SW 1271 (cell line): ENCODE results near the gene MAP3K13.

Source experiments
- DNase-seq, 2 experiments: peaks; one replicate each; lab custom pipeline; 2025; lab: John Stamatoyannopoulos, UW

MAP3K13 gene

GRCh38 chr3:185507883-185508282 is 144.9 kb downstream of the MAP3K13 start:
- no peak for DNase-seq

GRCh38 chr3:185508335-185508991 is 145.5 kb downstream of the MAP3K13 start:
- no peak for DNase-seq

DNA sequence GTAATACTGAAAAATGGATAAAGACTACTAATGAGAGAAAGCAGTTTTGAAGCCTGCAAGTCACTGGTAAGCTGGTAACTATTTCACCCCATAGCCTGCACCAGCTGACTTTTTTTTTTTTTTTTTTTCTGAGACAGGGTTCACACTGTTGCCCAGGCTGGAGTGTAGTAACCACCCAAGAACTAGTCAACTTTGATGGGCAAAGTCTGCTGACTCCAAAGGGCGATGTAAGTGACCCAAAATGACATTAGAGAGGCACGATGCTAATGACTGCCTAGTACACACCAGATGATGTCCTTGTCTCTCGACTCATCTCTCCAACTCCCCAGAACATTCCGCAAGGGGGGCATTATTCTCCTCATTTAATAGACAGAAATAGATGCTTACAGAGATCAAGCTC is 148.8 kb downstream of the MAP3K13 start:
- no peak for DNase-seq

DNA sequence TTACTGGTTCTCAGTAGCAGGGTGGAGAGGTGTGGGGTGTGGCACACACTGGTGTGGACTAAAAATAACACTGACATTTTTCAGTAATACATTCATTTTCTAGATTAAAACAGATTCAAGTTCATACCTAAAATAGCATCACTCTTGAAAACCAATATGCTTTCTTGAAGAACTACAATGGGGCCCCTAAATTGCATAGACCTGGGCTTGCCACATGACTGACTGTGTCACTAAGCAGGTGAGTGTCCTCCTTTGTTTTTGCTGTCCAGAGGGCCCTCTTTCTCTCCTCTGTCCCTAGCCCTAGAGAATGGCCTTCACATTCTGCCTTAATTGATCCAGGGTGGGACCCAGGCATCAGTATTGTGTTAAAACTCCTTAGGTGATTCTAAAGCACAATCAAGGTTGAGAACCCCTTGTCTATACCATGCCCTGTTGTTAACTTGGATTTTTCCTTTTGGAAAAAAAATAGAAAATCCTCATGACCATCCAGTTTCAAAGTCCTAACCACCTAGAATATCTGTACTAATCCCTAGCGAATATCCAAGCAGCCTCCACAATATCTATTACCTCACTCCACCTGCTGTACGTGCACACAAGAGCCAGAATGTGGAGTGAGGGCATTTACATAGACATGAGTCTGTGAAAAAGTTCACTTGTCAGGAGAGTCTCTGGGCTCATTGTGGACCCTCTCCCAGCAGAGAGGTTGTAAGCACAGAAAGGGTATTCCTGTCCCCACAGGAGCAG is 154.6 kb downstream of the MAP3K13 start:
- no peak for DNase-seq

DNA sequence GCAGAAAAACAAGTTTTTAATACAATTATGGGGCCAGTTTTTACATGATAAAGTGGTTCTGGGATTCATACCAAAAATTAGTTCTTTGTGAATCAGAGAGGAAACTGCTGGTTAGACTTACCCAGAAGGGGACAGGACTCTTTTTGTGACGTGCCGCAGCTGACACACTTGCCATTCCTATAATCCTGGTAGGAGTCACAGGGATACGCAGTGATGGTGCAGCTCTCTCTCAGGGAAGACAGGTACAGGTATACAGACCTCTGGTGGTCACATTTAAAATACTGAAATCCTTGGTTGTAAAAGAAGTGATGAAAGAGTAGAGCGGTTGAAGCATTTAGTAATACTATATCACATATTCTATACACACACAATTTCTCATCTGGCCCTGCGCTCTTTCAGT is 156.1 kb downstream of the MAP3K13 start:
- DNase-seq, result no peak

GRCh38 chr3:185521349-185522138 is 158.6 kb downstream of the MAP3K13 start:
- no peak for DNase-seq

DNA sequence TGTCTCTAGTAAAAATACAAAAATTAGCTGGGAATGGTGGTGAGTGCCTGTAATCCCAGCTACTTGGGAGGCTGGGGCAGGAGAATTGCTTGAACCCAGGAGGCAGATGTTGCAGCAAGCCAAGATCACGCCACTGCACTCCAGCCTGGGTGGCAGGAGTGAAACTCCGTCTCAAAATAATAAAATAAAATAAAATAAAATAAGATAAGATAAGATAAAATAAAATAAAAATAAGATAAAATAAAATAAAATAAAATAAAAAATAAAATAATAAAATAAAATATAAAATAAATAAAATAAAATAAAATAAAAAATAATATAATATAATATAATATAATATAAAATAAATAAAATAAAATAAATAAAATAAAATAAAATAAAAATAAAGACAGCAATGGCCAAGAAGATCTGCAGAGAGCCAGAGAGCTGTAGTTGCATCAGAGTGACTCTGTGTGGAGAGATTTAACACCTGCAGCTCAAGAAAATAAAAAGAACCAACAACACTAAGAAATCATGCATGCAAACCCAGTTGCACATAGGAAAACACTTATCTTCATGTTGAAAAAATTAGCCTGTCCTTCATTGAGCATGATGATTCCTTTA is 163.5 kb downstream of the MAP3K13 start:
- no peak for DNase-seq

- no peak for DNase-seq
Measured at GRCh38 chr3:185527364-185527763, 164.4 kb downstream of the MAP3K13 start.

DNA sequence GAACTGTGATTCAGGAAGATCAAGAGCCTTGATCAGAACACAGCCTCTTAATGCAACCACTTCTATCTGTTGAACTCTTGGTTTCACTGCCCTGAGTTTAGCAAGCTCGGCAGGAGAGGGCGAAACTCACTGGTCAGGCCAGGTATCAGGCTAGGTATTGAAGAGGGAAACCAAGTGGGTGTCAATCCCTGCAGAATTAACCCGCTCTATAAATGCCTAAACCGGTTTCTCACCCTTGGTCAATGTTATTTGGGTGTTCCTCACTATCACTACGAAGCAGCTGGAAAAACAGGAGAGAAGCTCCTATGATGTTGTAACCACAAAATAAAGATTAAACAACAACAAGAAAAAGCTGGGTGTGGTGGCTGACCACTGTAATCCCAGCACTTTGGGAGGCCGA is 165.6 kb downstream of the MAP3K13 start:
- no peak for DNase-seq

DNA sequence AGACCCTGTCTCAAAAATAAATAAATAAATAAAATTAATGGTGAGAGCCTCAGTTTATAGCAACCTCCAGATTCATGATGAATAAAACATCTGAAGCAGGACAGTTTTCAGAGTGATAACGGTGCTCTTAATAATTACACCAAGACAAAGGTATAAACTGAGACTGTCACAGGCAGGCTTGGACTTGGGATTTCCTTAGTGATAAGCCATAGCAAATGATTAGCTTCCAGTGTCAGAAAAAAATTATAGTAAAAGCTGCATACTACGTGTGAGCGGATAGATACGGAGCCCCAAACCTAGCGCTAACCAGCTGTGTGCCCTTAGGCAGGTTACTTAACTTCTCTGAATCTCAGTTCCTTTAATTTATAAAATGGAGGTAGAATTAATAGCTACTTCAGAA is 167.9 kb downstream of the MAP3K13 start:
- DNase-seq, result no peak

DNA sequence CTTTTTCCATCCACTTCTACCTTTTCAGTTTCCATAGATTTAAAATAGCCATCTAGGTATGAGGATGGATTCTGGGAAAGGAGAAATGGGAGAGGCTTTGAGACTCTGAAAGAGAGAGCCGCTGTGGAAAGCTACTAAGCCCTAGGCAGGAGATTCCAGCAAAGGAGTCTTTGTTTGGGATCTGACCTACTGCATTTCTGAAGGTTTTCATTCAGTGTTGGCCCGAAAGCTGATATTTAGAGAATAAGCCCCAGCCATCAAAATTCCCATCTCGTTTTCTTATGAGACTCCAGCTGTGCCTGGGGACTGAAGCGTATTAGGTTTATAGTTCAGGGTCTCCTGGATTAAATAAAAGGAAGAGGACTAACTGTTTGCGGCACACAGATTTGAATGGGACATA is 170.0 kb downstream of the MAP3K13 start:
- no peak for DNase-seq

- DNase-seq, result no peak
Measured at GRCh38 chr3:185534511-185534910, 171.6 kb downstream of the MAP3K13 start.

GRCh38 chr3:185537369-185537970 is 174.5 kb downstream of the MAP3K13 start:
- peak; percentile 93 to 98 for DNase-seq
